ENCODE measurements around the gene EYA2.

GRCh38 chr20:47152068-47152467 is 257.4 kb downstream of the EYA2 start:
- TF ChIP-seq CTCF (conservative IDR thresholded peaks at IDR 0.05): no peak
- no peak for TF ChIP-seq ZFX (IDR thresholded peaks at IDR 0.05)

Measured in C4-2B (cell line).